ENCODE data around the gene JUN.

The JUN gene

DNA sequence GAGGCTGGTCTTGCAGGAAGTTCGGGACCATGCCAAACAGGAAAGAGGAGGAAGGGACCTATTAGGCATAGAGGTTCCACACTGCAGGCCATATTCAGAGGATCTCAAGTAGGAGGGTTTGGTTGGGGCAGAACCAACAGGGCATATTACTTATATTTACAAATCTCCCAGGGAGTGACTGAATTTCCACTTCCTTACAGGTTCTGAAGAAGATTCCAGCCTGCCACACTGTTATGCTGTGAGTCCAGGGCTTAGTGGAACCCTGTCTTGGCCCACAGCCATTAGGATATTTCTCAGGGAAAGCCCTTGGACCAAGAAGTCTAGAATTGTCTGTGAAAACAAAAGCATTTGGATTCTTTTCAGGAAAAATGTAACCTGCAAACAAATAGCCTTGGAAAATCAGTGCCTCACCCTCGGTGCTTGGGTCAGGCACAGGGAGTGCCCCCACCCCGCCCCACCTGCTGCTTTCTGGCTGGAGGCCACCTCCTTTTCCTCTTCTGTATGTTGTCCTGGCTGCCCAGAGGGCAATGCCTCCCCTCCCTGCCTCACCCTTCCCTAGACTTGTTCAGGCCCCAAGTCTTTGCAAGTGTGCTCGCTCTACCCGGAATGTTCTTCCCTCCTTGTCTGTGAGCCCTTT lies 41.0 kb upstream of the JUN start:
- H3K27me3 Mint-ChIP-seq (ENCODE audit: low read depth), result peaks cover 12% of the 10 kb centered on the region
- H3K4me3 Mint-ChIP-seq, result no peak overlapping the region
- H3K27ac Mint-ChIP-seq, result no peak overlapping the region
- peaks cover 30% of the 10 kb centered on the region for H3K9me3 Mint-ChIP-seq
- H3K36me3 Mint-ChIP-seq (ENCODE audit: low read depth), result peaks cover 20% of the 10 kb centered on the region
- TF ChIP-seq CTCF (IDR thresholded peaks at IDR 0.05; ENCODE audit: unreplicated experiment in 3 of 3), result no peak
- peaks cover 8% of the 10 kb centered on the region for H3K4me1 Mint-ChIP-seq

- Mint-ChIP-seq H3K4me1 (peaks cover 10% of the 10 kb centered on the region), H3K4me3 (no peak overlapping the region), H3K36me3 (ENCODE audit: low read depth) (peaks cover 19% of the 10 kb centered on the region), H3K9me3 (peaks cover 24% of the 10 kb centered on the region), H3K27ac (peak overlapping the region in 1 of 3 experiments; percentile 13), H3K27me3 (ENCODE audit: low read depth) (peaks cover 12% of the 10 kb centered on the region)
- no peak for TF ChIP-seq CTCF (IDR thresholded peaks at IDR 0.05; ENCODE audit: unreplicated experiment in 3 of 3)
Observed at GRCh38 chr1:58823481-58824010, 39.7 kb upstream of the JUN start.

- Mint-ChIP-seq H3K4me1 (peaks cover 19% of the 10 kb centered on the region), H3K9me3 (peaks cover 5% of the 10 kb centered on the region), H3K4me3 (no peak overlapping the region), H3K27me3 (ENCODE audit: low read depth) (peaks cover 12% of the 10 kb centered on the region), H3K27ac (no peak overlapping the region), H3K36me3 (ENCODE audit: low read depth) (no peaks in the 10 kb centered on the region)
- TF ChIP-seq CTCF (IDR thresholded peaks at IDR 0.05; ENCODE audit: unreplicated experiment in 3 of 3), result no peak
Observed at GRCh38 chr1:58821309-58821708, 37.5 kb upstream of the JUN start.

- Mint-ChIP-seq H3K27ac (peak overlapping the region; percentile 10 to 50 (median 34)), H3K4me1 (peaks cover 37% of the 10 kb centered on the region), H3K4me3 (no peak overlapping the region), H3K9me3 (no peaks in the 10 kb centered on the region), H3K36me3 (ENCODE audit: low read depth) (no peaks in the 10 kb centered on the region), H3K27me3 (ENCODE audit: low read depth) (peaks cover 9% of the 10 kb centered on the region)
- no peak for TF ChIP-seq CTCF (IDR thresholded peaks at IDR 0.05; ENCODE audit: unreplicated experiment in 3 of 3)
Observed at GRCh38 chr1:58818976-58819375, 35.1 kb upstream of the JUN start.

DNA sequence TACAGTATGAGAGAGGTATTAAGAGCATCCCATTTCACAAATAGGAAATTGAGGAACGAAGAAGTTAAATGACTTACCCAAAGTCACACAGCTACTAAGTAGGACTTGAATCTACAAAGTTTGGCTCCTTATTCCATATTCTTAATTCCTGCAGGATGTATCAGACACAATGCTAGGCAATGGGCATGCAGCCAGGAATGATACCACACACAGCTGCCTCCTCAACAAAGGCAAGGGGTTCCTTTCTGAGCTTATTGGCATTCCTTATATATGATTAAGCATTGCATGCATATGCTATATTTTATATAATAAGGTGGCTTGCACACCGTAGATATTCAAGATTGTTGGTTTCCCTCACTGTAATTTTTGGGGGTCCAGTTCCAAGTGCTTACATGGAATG lies 34.2 kb upstream of the JUN start:
- Mint-ChIP-seq H3K4me1 (peaks cover 37% of the 10 kb centered on the region), H3K27ac (peak overlapping the region in 2 of 3 experiments; percentile 34 to 40), H3K9me3 (no peaks in the 10 kb centered on the region), H3K4me3 (peak overlapping the region in 1 of 3 experiments; percentile 59), H3K27me3 (ENCODE audit: low read depth) (peaks cover 9% of the 10 kb centered on the region), H3K36me3 (ENCODE audit: low read depth) (no peaks in the 10 kb centered on the region)
- no peak for TF ChIP-seq CTCF (IDR thresholded peaks at IDR 0.05; ENCODE audit: unreplicated experiment in 3 of 3)

DNA sequence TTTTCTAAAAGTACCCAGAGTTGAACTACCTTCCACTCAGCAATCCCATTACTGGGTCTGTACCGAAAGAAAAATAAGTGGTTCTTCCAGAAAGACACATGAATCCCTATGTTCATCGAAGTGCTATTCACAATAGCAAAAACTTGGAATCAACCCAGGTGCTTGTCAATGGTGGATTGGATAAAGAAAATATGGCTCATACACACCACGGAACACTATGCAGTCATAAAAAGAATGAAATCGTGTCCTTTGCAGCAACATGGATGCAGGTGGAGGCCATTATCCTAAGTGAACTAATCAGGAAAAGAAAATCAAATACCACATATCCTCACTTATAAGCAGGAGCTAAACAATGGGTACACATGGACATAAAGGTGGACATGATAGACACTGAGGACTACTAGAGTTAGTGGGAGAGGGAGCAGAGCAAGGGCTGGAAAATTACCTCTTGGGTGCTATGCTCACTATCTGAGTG lies 32.9 kb upstream of the JUN start:
- TF ChIP-seq CTCF (IDR thresholded peaks at IDR 0.05; ENCODE audit: unreplicated experiment in 3 of 3), result no peak
- Mint-ChIP-seq H3K4me3 (peak overlapping the region; percentile 85 to 92 (median 88)), H3K4me1 (peaks cover 45% of the 10 kb centered on the region), H3K27me3 (ENCODE audit: low read depth) (peaks cover 9% of the 10 kb centered on the region), H3K27ac (peak overlapping the region; percentile 93 to 96 (median 96)), H3K36me3 (ENCODE audit: low read depth) (no peaks in the 10 kb centered on the region), H3K9me3 (no peaks in the 10 kb centered on the region)
